Uterus (tissue), 4 donors: ENCODE results near the gene ACVR1. TPM values are rescaled to one million over a fixed set of nuclear protein-coding genes. Genes with fewer than 3 reads are reported as not detected.

Experiments
- DNase-seq, 2 donors: peaks; one replicate each; pipeline ENCODE4 v3.0.0-alpha.2; 2019 to 2020
- H3K27ac ChIP-seq, 2 donors: fragments of 200-600 bp; sonication (generic); 1 replicate in 1 of 2; 2 replicates in 1 of 2; pipeline ENCODE4 v1.5.1; 2016 to 2018
- H3K27me3 ChIP-seq, 2 donors: fragments of 200-600 bp; sonication (generic); one replicate each; pipeline ENCODE4 v1.5.1; 2018 to 2019; ENCODE audit warnings: control low read depth in 1 of 2
- H3K36me3 ChIP-seq, 2 donors: fragments of 200-600 bp; sonication (generic); one replicate each; pipeline ENCODE4 v1.5.1; 2019; ENCODE audit warnings: control low read depth in 1 of 2
- H3K4me1 ChIP-seq, 2 donors: fragments of 200-600 bp; sonication (generic); one replicate each; pipeline ENCODE4 v1.5.1; 2018 to 2019; ENCODE audit warnings: control low read depth in 1 of 2
- H3K4me3 ChIP-seq, 2 donors: fragments of 200-600 bp; sonication (generic); 1 replicate in 1 of 2; 2 replicates in 1 of 2; pipeline ENCODE4 v1.5.1; 2018 to 2019; ENCODE audit warnings: mild to moderate bottlenecking in 1 of 2
- H3K9me3 ChIP-seq, 2 donors: fragments of 200-600 bp; sonication (generic); one replicate each; pipeline ENCODE4 v1.5.1; 2019; ENCODE audit warnings: control low read depth in 1 of 2
- CTCF ChIP-seq, 4 experiments: fragments of 200-600 bp in 2 of 4; fragments of 450-650 bp in 2 of 4; sonication (generic) in 2 of 4; IDR thresholded peaks; one replicate each; pipeline ENCODE4 v1.5.1; 2016 to 2019; ENCODE audit warnings: antibody characterized with exemption in 4 of 4, mild to moderate bottlenecking in 2 of 4, moderate library complexity in 1 of 4
- POLR2A ChIP-seq, 2 donors: fragments of 450-650 bp; IDR thresholded peaks; one replicate each; pipeline ENCODE4 v1.6.1; 2016; ENCODE audit warnings: antibody characterized with exemption in 2 of 2, mild to moderate bottlenecking in 1 of 2, moderate library complexity in 1 of 2
- intact Hi-C: fragments of 100-400 bp; cut with DNase I; formaldehyde crosslinking; loops from one replicate; pipeline ENCODE4 v1.15.1; 2023; ENCODE audit warnings: low total_unique reads
- total RNA-seq, 4 donors: library from RNA; depleted of rRNA in 3 of 4; stranded (reverse); fragments of >200 nt in 3 of 4; gene quantifications; one replicate each; pipeline versions ENCODE4 v1.1.0 to v1.2.4, GENCODE V29; 2014 to 2023
- donor health status: DM: yes; HTN: yes; CAD: no.

The ACVR1 gene
- total RNA-seq, 4 donors from 2014 or later, result 30.3 to 398 (median 46.7) TPM

GRCh38 chr2:157733263-157733662, 142.9 kb downstream of the ACVR1 start:
- Histone ChIP-seq H3K4me3 (no peak overlapping the region), H3K27ac (no peak overlapping the region), H3K9me3 (no peaks in the 10 kb centered on the region), H3K36me3 (no peaks in the 10 kb centered on the region), H3K27me3 (no peaks in the 10 kb centered on the region), H3K4me1 (no peaks in the 10 kb centered on the region)
- DNase-seq, result no peak
- TF ChIP-seq POLR2A (IDR thresholded peaks at IDR 0.05), result no peak
- intact Hi-C loops, result no loop called here

DNA sequence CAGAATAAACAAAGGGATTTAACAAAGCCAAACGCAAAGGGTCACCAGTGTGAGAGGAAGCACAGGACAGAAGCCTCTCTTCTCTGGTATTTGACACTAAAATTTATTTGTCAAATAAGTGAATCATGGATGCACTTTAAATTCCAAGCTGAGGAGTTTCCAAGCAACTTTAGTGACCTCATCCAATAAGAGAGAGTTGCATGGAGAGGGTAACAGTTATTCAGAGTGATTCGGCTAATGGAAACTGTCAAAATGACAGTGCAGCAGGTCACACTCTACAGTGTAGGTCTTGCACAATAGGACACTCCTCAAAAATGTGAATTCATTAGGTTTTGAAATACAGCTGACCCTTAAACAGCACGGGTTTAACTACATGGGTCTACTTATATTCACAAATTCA, 143.5 kb downstream of the ACVR1 start:
- intact Hi-C loops, result no loop called here
- no peak for DNase-seq
- H3K27ac ChIP-seq, result no peak overlapping the region
- H3K4me1 ChIP-seq, result no peaks in the 10 kb centered on the region
- H3K27me3 ChIP-seq, result no peaks in the 10 kb centered on the region
- H3K9me3 ChIP-seq, result no peaks in the 10 kb centered on the region
- TF ChIP-seq POLR2A (IDR thresholded peaks at IDR 0.05), result no peak
- no peak for TF ChIP-seq CTCF (IDR thresholded peaks at IDR 0.05)
- H3K4me3 ChIP-seq, result no peak overlapping the region
- no peaks in the 10 kb centered on the region for H3K36me3 ChIP-seq

- Histone ChIP-seq H3K9me3 (peaks cover 0 to 8% of the 10 kb centered on the region in 2 donors), H3K27ac (no peak overlapping the region), H3K27me3 (no peaks in the 10 kb centered on the region), H3K4me3 (no peak overlapping the region), H3K4me1 (no peaks in the 10 kb centered on the region), H3K36me3 (no peaks in the 10 kb centered on the region)
- DNase-seq, result no peak
- intact Hi-C loops, result no loop called here
- TF ChIP-seq CTCF (IDR thresholded peaks at IDR 0.05) (no peak), POLR2A (IDR thresholded peaks at IDR 0.05) (no peak)
These were observed 148.4 kb downstream of the ACVR1 start for GRCh38 chr2:157727693-157728092.

- H3K4me3 ChIP-seq, result no peak overlapping the region
- H3K27me3 ChIP-seq, result no peaks in the 10 kb centered on the region
- no peaks in the 10 kb centered on the region for H3K36me3 ChIP-seq
- no peak overlapping the region for H3K27ac ChIP-seq
- H3K9me3 ChIP-seq, result peaks cover 0 to 13% of the 10 kb centered on the region in 2 donors
- no peaks in the 10 kb centered on the region for H3K4me1 ChIP-seq
- intact Hi-C loops, result no loop called here
- TF ChIP-seq CTCF (IDR thresholded peaks at IDR 0.05) (no peak), POLR2A (IDR thresholded peaks at IDR 0.05) (no peak)
- DNase-seq, result no peak
These were observed 149.2 kb downstream of the ACVR1 start for GRCh38 chr2:157726946-157727345.

DNA sequence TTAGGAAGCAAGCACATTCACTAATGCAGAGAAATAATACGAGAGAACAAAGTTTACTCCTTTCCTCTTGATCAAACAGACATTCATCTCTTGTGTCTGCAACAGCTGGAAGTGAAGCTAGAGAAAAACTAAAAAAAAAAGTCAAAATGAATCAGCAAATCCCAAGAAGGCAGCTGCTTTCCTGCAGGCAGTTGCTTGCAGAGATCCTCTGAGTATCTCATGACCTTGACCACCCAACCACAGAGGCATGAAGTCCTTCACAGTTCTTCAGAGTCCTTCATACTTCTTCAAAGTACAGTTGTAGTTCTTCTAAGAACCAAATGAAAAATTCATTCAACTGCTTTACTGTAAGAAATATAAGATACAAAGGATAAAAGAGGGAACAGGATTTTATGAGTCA, 150.3 kb downstream of the ACVR1 start:
- TF ChIP-seq POLR2A (IDR thresholded peaks at IDR 0.05), result no peak
- no peak for TF ChIP-seq CTCF (IDR thresholded peaks at IDR 0.05)
- Histone ChIP-seq H3K27me3 (no peaks in the 10 kb centered on the region), H3K4me3 (no peak overlapping the region), H3K9me3 (peaks cover 0 to 19% of the 10 kb centered on the region in 2 donors), H3K4me1 (no peaks in the 10 kb centered on the region), H3K36me3 (no peaks in the 10 kb centered on the region), H3K27ac (no peak overlapping the region)
- intact Hi-C loops, result no loop called here
- DNase-seq, result no peak

GRCh38 chr2:157722580-157723234, 153.4 kb downstream of the ACVR1 start:
- Histone ChIP-seq H3K4me1 (no peaks in the 10 kb centered on the region), H3K9me3 (peaks cover 0 to 19% of the 10 kb centered on the region in 2 donors), H3K4me3 (no peak overlapping the region), H3K27me3 (no peaks in the 10 kb centered on the region), H3K36me3 (no peaks in the 10 kb centered on the region), H3K27ac (no peak overlapping the region)
- intact Hi-C loops, result no loop called here
- no peak for TF ChIP-seq CTCF (IDR thresholded peaks at IDR 0.05)
- TF ChIP-seq POLR2A (IDR thresholded peaks at IDR 0.05), result no peak
- DNase-seq, result no peak
